Measurements from ENCODE around the gene URAD. TPM values are rescaled to one million over a fixed set of nuclear protein-coding genes. Genes with fewer than 3 reads are reported as not detected.
"Not testable (repeated sequence)": the region's sequence is repeated elsewhere in the genome, so short reads cannot be mapped to it uniquely, and the experiment has no call there.

URAD gene
- total RNA-seq, 1 donor from 2014 or later, result not detected

DNA sequence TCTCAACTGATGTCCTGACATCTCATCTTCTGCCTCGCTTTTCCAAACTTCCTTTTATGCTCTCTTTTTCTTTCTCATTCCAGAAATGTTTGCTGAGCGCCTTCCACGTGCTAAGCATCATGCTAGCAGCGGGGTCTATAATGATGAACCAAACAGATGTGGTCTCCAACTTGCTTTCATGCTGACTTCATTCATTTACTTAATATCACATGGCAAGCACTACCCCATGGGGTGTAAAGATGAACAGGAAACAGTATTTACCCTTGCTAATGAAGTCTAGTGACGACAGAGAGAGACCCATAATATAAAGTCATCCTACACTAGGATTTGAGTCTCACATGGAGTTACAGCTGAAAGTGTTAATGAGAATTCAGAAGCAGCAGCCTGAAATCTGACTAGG lies 21.6 kb upstream of the URAD start:
- H3K36me3 Mint-ChIP-seq (ENCODE audit: low read depth), result no peaks in the 10 kb centered on the region
- DNase-seq (no peak), ATAC-seq (ENCODE audit: low read depth) (no peak)
- POLR2A ChIA-PET, result no interaction called here
- no peaks in the 10 kb centered on the region for H3K9me3 Mint-ChIP-seq
- no peaks in the 10 kb centered on the region for H3K27me3 Mint-ChIP-seq
- CTCF ChIA-PET, result no interaction called here
- no peak for TF ChIP-seq CTCF (IDR thresholded peaks at IDR 0.05)
- peaks cover 15% of the 10 kb centered on the region for H3K4me1 Mint-ChIP-seq
- intact Hi-C loops (cut with micrococcal nuclease), result loop anchor here (5.0 kb wide), 2 partner anchors 37 to 127 kb away; partner anchors contain the start of gene PAN3
- H3K4me3 Mint-ChIP-seq, result no peak overlapping the region
- no peak overlapping the region for H3K27ac Mint-ChIP-seq

GRCh38 chr13:28005016-28005415 lies 16.5 kb upstream of the URAD start:
- ATAC-seq (ENCODE audit: low read depth); H3K4me3 Mint-ChIP-seq; POLR2A ChIA-PET; H3K4me1 Mint-ChIP-seq; H3K9me3 Mint-ChIP-seq; H3K27me3 Mint-ChIP-seq; CTCF ChIA-PET; intact Hi-C loops (cut with micrococcal nuclease); DNase-seq; H3K27ac Mint-ChIP-seq; H3K36me3 Mint-ChIP-seq (ENCODE audit: low read depth): not testable (repeated sequence)

DNA sequence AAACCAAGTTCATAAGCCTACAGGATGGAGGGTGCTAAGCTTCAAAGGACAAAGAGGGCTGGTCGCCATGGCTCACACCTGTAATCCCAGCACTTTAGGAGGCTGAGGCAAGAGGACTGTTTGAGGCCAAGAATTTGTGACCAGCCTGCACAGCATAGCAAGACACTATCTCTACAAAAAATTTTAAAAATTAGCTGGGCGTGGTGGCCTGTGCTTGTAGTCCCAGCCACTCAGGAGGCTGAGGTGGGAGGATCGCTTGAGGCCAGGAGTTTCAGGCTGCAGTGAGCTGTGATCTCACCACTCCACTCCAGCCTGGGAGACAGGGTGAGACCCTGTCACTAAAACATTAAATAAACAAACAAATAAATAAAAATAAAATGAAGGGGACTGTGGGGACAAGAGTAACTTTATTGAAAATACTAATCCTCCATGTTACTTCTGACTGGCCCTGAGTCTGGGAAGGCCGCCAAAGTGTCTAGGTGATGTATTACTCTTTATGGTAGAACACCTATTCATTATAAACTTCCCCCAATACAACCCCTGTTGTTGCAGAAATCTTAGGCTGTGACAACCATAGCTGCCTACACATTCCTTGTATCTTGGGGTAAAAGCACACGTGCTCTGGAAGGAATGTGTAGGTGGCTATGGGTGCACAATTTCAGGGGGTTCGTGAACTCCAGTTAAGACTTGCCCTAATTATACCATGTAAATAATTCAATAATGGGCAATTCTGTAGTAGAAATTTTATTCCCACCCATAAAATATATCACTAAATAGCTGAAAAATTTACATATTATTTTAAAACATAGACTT lies 14.6 kb upstream of the URAD start:
- ATAC-seq (ENCODE audit: low read depth), result no peak
- TF ChIP-seq CTCF (IDR thresholded peaks at IDR 0.05), result no peak
- H3K9me3 Mint-ChIP-seq, result no peaks in the 10 kb centered on the region
- H3K4me3 Mint-ChIP-seq, result no peak overlapping the region
- CTCF ChIA-PET, result interaction anchor here (0.6 kb wide), 1 partner anchor 10 kb away, joined by 4 read pairs; no protein-coding TSS in a partner anchor
- H3K4me1 Mint-ChIP-seq, result peaks cover 2% of the 10 kb centered on the region
- H3K27me3 Mint-ChIP-seq, result no peaks in the 10 kb centered on the region
- no peaks in the 10 kb centered on the region for H3K36me3 Mint-ChIP-seq (ENCODE audit: low read depth)
- no peak for DNase-seq
- POLR2A ChIA-PET, result no interaction called here
- H3K27ac Mint-ChIP-seq, result no peak overlapping the region
- intact Hi-C loops (cut with micrococcal nuclease), result no loop called here

DNA sequence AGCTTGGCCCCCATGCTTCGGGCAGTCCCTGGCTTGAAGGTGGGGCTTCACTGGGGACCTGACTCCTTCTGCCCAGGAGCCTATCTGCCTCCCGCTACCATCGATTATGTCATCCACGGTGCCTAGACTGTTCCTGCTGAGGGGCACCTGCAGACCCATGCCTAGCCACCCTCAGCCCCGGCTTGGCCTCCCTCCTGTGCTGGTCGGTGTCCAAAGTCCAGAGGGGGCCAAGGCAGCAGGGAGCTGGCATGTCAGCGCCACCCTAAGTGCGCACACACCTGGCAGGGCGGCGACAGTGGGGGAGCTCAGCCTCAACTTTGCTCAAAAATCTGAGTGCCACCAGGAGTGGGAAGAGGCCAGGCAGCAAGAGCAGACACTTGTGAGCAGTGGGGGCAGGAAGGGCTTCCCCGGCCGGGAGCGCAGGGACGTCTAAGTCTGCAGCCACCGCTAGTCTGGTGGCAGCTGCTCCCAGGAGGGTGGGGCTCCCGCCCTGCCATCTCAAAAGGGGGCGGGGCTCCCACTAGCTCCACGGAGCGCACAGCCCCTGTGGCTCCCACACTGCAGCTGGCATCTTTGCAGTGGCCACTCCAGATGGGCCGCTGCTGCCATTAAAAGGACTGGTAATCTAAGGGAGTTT lies 13.5 kb upstream of the URAD start:
- no peak overlapping the region for H3K4me3 Mint-ChIP-seq
- no peak for TF ChIP-seq CTCF (IDR thresholded peaks at IDR 0.05)
- no peaks in the 10 kb centered on the region for H3K9me3 Mint-ChIP-seq
- H3K36me3 Mint-ChIP-seq (ENCODE audit: low read depth), result no peaks in the 10 kb centered on the region
- ChIA-PET CTCF (interaction anchor here (0.6 kb wide), 1 partner anchor 175 kb away, joined by 3 read pairs; no protein-coding TSS in a partner anchor), POLR2A (no interaction called here)
- peaks cover 3% of the 10 kb centered on the region for H3K4me1 Mint-ChIP-seq
- ATAC-seq (ENCODE audit: low read depth) (no peak), DNase-seq (no peak)
- no peak overlapping the region for H3K27ac Mint-ChIP-seq
- no peaks in the 10 kb centered on the region for H3K27me3 Mint-ChIP-seq
- intact Hi-C loops (cut with micrococcal nuclease), result no loop called here

GRCh38 chr13:28001049-28001448 lies 12.6 kb upstream of the URAD start:
- Mint-ChIP-seq H3K4me3 (no peak overlapping the region), H3K36me3 (ENCODE audit: low read depth) (no peaks in the 10 kb centered on the region), H3K27me3 (no peaks in the 10 kb centered on the region), H3K27ac (no peak overlapping the region), H3K9me3 (no peaks in the 10 kb centered on the region), H3K4me1 (peaks cover 3% of the 10 kb centered on the region)
- ChIA-PET CTCF (interaction anchor here (0.6 kb wide), 1 partner anchor 174 kb away, joined by 3 read pairs; no protein-coding TSS in a partner anchor), POLR2A (no interaction called here)
- TF ChIP-seq CTCF (IDR thresholded peaks at IDR 0.05), result no peak
- intact Hi-C loops (cut with micrococcal nuclease), result no loop called here
- DNase-seq, result no peak
- no peak for ATAC-seq (ENCODE audit: low read depth)

Data from activated B cell treated with CpG ODN at 0.5 μM for 24 hours (primary cell).